ENCODE measurements around the gene NUDT3. TPM values are rescaled to one million over a fixed set of nuclear protein-coding genes. Genes with fewer than 3 reads are reported as not detected.

NUDT3 gene
- total RNA-seq, 1 donor: 24.4 TPM

DNA sequence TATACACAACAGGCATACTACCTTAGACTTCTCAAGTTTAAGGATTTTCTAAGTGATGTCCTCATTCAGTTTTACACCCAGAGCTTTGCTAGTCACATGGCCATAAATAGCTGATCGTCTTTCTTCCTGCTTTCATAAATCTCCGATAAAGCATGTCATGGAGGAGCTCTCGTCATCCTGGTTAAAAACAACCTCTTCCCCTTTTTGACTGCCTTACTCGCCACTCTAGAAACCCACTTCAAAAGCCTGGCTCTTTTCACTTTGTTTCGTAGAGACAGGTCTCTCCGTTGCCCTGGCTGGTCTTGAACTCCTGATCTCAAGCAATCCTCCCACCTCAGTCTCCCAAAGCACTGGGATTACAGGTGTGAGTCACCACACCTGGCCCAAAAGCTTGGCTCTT, 76.7 kb downstream of the NUDT3 start:
- no peak for TF ChIP-seq CTCF (IDR thresholded peaks at IDR 0.05; ENCODE audit: insufficient read depth, low read length)
- H3K4me3 ChIP-seq (ENCODE audit: low read depth, low read length): no peak overlapping the region
- DNase-seq (ENCODE audit: low read depth): no peak

DNA sequence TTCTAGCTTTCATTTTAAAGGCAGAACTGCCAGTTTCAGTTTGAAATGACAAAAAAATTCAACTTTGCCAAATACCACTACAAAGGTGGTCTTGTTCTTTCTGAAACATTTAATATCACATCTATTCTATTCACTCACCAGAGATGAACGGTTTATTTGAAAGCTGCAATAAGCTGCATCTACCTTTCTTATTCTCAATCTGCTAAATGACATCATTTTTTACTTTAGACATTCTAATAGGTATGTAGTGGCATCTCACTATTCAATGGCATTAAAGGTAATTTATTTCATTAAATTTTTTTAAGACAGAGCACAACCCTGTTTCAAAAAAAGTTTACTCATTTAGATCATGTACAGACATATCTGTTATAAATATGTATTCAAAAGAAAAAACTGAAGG, 77.2 kb downstream of the NUDT3 start:
- DNase-seq (ENCODE audit: low read depth): no peak
- TF ChIP-seq CTCF (IDR thresholded peaks at IDR 0.05; ENCODE audit: insufficient read depth, low read length): no peak
- no peak overlapping the region for H3K4me3 ChIP-seq (ENCODE audit: low read depth, low read length)

DNA sequence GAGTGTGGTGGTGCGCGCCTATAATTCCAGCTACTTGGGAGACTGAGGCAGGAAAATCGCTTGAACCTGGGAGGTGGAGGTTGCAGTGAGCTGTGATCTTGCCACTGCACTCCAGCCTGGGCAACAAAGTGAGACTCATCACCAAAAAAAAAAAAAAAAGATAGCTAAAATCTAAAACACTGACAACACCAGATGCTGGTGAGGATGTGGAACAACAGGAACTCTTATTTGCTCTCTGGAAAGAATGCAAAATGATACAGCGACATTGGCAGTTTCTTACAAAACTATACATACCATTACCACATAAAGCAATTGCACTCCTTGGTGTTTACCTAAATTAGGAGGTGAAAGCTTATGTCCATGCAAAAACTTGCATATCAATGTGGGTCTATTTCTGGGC, 80.2 kb downstream of the NUDT3 start:
- no peak for TF ChIP-seq CTCF (IDR thresholded peaks at IDR 0.05; ENCODE audit: insufficient read depth, low read length)
- no peak for DNase-seq (ENCODE audit: low read depth)
- H3K4me3 ChIP-seq (ENCODE audit: low read depth, low read length): no peak overlapping the region

DNA sequence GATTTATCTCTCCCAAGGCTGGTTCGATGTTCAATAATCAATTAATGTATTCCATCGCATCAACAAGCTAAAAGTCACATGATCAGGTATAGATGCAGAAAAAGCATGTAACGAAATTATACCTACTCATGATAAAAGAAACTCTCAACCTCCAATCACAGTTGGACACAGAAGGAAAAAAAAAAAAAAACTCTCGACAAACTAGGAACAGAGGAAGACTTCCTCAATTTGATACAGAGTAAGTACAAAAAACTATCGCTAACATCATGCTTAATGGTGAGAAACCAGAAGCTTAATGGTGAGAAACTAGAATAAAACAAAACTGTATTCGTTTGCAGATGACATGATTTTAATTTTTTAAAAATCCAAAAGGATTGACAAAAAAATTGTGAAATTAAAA, 81.7 kb downstream of the NUDT3 start:
- DNase-seq (ENCODE audit: low read depth): no peak
- no peak for TF ChIP-seq CTCF (IDR thresholded peaks at IDR 0.05; ENCODE audit: insufficient read depth, low read length)
- H3K4me3 ChIP-seq (ENCODE audit: low read depth, low read length): no peak overlapping the region

GRCh38 chr6:34308483-34308882, 84.0 kb downstream of the NUDT3 start:
- no peak for TF ChIP-seq CTCF (IDR thresholded peaks at IDR 0.05; ENCODE audit: insufficient read depth, low read length)
- no peak for DNase-seq (ENCODE audit: low read depth)
- no peak overlapping the region for H3K4me3 ChIP-seq (ENCODE audit: low read depth, low read length)

DNA sequence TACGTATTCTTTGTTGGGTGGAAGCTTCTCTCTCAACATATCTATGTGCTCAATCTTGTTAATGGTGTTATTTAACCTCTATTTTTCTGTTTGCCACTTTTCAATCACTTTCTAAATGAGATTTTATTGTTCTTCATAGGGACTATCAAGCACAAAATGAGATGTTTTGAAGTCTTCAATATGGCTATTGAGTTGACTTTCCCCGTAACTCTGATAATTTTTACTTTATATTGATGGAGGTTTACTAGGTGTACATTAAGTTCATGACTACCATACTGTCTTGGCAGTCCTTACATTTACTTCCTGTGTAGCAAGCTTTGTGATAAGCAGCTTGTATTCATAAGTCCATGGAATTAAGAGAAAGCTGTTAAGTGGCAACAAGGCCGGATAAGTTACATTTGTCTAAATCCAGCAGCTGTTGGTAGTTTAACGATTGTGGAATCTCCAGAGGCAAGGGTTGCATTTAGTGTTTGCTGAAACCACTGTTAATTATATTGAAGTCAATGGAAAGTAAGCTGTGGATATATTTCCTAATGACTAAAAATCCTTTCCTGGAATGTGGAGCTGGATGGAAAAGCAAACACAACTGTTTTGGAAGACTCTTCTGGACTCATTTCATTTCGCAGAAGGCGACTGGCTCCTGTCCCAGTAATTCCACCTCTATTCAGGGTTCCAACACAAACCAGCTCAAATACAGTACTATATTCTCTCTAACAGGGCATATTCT, 86.3 kb downstream of the NUDT3 start:
- no peak overlapping the region for H3K4me3 ChIP-seq (ENCODE audit: low read depth, low read length)
- no peak for TF ChIP-seq CTCF (IDR thresholded peaks at IDR 0.05; ENCODE audit: insufficient read depth, low read length)
- DNase-seq (ENCODE audit: low read depth): peak; percentile 76

GRCh38 chr6:34305497-34305896, 87.0 kb downstream of the NUDT3 start:
- no peak overlapping the region for H3K4me3 ChIP-seq (ENCODE audit: low read depth, low read length)
- DNase-seq (ENCODE audit: low read depth): no peak
- TF ChIP-seq CTCF (IDR thresholded peaks at IDR 0.05; ENCODE audit: insufficient read depth, low read length): no peak
